Measurements from ENCODE around the gene CCDC93. TPM values are rescaled to one million over a fixed set of nuclear protein-coding genes. Genes with fewer than 3 reads are reported as not detected.

Gene CCDC93
- total RNA-seq, 2 donors from 2014 or later = 11.0 to 21.7 TPM

DNA sequence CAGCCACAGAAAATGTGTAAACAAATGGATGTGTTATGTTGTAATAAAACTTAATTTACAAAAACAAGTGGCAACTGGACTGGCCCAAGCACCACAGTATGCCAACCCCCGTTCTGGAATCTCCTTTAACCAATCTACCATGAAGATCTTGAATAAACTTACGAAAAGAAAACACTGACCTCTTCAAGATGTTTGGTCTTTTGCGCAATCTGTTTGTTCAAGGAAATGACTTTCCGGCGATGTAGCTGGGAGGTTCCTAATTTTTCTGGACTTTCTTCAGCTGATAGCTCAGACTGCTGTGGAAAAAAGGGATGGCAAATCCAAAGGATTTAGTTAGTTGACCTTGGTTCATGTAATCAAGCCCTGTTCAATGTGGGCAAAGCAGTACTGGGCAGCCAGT, 55.7 kb downstream of the CCDC93 start:
- Histone ChIP-seq H3K4me3 (no peak overlapping the region), H3K4me1 (ENCODE audit: control insufficient read depth in 1 of 2, low read depth in 2 of 2) (no peaks in the 10 kb centered on the region), H3K27me3 (replicated peaks; ENCODE audit: insufficient read depth) (no peaks in the 10 kb centered on the region), H3K27ac (no peak overlapping the region), H3K36me3 (peaks cover 38% of the 10 kb centered on the region), H3K9me3 (no peaks in the 10 kb centered on the region)
- no peak for DNase-seq (ENCODE audit: low spot score)
- ATAC-seq (ENCODE audit: insufficient number of reproducible peaks, low FRiP score, low read depth) = no peak
- TF ChIP-seq, protein P1, sequence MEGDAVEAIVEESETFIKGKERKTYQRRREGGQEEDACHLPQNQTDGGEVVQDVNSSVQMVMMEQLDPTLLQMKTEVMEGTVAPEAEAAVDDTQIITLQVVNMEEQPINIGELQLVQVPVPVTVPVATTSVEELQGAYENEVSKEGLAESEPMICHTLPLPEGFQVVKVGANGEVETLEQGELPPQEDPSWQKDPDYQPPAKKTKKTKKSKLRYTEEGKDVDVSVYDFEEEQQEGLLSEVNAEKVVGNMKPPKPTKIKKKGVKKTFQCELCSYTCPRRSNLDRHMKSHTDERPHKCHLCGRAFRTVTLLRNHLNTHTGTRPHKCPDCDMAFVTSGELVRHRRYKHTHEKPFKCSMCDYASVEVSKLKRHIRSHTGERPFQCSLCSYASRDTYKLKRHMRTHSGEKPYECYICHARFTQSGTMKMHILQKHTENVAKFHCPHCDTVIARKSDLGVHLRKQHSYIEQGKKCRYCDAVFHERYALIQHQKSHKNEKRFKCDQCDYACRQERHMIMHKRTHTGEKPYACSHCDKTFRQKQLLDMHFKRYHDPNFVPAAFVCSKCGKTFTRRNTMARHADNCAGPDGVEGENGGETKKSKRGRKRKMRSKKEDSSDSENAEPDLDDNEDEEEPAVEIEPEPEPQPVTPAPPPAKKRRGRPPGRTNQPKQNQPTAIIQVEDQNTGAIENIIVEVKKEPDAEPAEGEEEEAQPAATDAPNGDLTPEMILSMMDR (IDR thresholded peaks at IDR 0.05) = no peak

DNA sequence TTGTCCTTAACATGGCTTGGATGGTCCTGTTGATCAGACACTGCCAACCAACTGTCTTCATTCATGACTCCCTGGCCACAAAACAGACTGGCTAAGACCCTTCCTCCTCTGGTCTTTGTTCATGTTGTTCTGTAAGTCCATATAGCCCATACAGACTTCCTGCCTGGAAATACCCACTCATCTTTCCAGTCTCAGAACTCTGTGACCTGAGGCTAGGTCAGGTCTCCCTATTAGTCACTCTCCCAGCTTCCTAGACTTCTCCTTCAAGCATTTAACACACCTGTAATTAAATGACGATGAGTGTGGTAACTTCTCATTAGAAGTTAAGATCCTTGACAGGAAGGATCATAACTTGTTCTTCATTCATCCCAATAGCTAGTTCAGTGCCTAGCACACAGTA, 56.3 kb downstream of the CCDC93 start:
- Histone ChIP-seq H3K27ac (no peak overlapping the region), H3K27me3 (replicated peaks; ENCODE audit: insufficient read depth) (no peaks in the 10 kb centered on the region), H3K9me3 (no peaks in the 10 kb centered on the region), H3K4me1 (ENCODE audit: control insufficient read depth in 1 of 2, low read depth in 2 of 2) (no peaks in the 10 kb centered on the region), H3K36me3 (peaks cover 38% of the 10 kb centered on the region), H3K4me3 (no peak overlapping the region)
- DNase-seq (ENCODE audit: low spot score) = no peak
- TF ChIP-seq, protein P1 (IDR thresholded peaks at IDR 0.05) = no peak
- ATAC-seq (ENCODE audit: insufficient number of reproducible peaks, low FRiP score, low read depth) = no peak

DNA sequence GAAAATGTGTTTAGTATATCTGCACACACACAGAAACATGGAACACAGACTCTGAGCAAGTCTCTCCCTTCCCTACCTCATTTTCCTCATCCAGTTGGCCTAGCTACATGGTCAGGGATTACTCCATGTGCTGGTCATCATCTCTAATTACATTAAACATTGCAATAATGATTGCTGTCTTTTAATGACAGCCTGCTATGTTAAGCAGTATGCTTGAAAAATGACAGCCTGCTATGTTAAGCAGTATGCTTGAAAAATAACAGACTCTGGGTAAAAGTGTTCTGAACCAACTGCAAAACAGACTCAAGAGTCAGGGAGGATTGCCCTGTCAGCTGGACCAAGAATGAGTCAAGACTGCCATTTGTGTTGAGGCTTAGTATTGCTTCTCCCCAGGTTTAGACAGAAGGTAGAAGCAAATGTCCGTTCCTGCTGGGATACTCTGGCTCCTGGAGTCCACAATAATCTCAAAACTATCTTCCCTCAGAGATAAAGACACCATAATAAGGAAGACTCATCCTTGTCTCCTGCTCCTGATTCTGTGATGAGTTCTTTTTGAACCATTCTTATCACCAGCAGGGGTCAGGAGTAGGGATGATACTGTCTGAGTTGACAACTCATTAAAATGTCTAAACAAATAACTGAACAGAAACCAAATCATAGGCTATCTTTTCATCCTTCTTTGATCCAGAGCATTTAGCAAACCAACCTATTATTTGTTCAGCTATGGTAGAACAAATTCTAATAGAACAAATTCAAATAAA, 57.7 kb downstream of the CCDC93 start:
- TF ChIP-seq, protein P1 (IDR thresholded peaks at IDR 0.05) = no peak
- no peak overlapping the region for H3K4me3 ChIP-seq
- DNase-seq (ENCODE audit: low spot score) = no peak
- H3K9me3 ChIP-seq = no peaks in the 10 kb centered on the region
- ATAC-seq (ENCODE audit: insufficient number of reproducible peaks, low FRiP score, low read depth) = no peak
- no peaks in the 10 kb centered on the region for H3K4me1 ChIP-seq (ENCODE audit: control insufficient read depth in 1 of 2, low read depth in 2 of 2)
- no peaks in the 10 kb centered on the region for H3K27me3 ChIP-seq (replicated peaks; ENCODE audit: insufficient read depth)
- H3K27ac ChIP-seq = no peak overlapping the region
- H3K36me3 ChIP-seq = peaks cover 42% of the 10 kb centered on the region

DNA sequence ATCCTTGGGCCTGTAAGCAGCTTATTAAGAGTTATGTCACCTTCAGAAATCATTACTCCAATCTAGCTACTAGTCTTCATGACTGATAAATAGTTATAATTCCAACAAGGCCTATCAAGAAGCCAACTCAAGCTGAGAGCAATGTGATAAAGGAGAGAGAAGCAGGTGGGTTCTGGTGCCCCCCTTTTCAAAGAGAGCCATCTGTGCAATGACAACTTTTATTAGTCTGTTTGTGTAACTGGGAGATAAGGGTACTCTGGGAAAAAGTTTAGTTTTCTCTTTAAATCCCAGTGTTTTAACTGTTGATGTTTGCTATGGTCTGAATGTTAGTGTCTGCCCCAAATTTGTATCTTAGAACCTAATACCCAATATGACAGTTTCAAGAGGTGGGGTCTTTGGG, 60.6 kb downstream of the CCDC93 start:
- H3K36me3 ChIP-seq = peaks cover 52% of the 10 kb centered on the region
- no peaks in the 10 kb centered on the region for H3K4me1 ChIP-seq (ENCODE audit: control insufficient read depth in 1 of 2, low read depth in 2 of 2)
- no peak overlapping the region for H3K27ac ChIP-seq
- H3K4me3 ChIP-seq = no peak overlapping the region
- DNase-seq (ENCODE audit: low spot score) (no peak), ATAC-seq (ENCODE audit: insufficient number of reproducible peaks, low FRiP score, low read depth) (no peak)
- no peaks in the 10 kb centered on the region for H3K27me3 ChIP-seq (replicated peaks; ENCODE audit: insufficient read depth)
- H3K9me3 ChIP-seq = no peaks in the 10 kb centered on the region
- TF ChIP-seq, protein P1 (IDR thresholded peaks at IDR 0.05) = no peak

DNA sequence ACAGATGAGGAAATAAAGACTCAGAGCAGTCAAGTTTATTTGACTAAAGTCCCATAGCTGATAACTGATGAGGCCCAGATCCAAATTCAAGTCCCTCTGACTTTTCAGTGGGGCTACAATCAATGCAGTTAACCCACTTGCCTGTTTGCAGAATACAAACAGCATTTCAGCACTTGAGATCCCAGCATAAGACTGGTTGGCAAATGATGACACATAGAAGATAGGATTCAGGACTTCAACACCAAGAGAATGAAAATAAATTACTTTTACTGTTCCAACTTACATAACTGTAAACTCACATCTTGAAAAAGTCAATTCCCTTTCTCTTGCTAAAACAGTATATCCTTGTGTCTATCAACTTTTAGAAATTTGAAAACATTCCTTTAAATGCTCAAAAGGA, 61.2 kb downstream of the CCDC93 start:
- peaks cover 50% of the 10 kb centered on the region for H3K36me3 ChIP-seq
- no peak overlapping the region for H3K4me3 ChIP-seq
- TF ChIP-seq, protein P1 (IDR thresholded peaks at IDR 0.05) = no peak
- H3K27me3 ChIP-seq (replicated peaks; ENCODE audit: insufficient read depth) = no peaks in the 10 kb centered on the region
- no peak for DNase-seq (ENCODE audit: low spot score)
- no peak overlapping the region for H3K27ac ChIP-seq
- H3K4me1 ChIP-seq (ENCODE audit: control insufficient read depth in 1 of 2, low read depth in 2 of 2) = no peaks in the 10 kb centered on the region
- ATAC-seq (ENCODE audit: insufficient number of reproducible peaks, low FRiP score, low read depth) = no peak
- no peaks in the 10 kb centered on the region for H3K9me3 ChIP-seq
